GM19324 (cell line): ENCODE results near the gene HMMR.
"Not testable (repeated sequence)": the region's sequence is repeated elsewhere in the genome, so short reads cannot be mapped to it uniquely, and the experiment has no call there.

Experiments
- ATAC-seq: cut with Tn5 transposase; IDR thresholded peaks from one replicate; pipeline ENCODE4 v1.9.1; 2021; ENCODE audit warnings: mild to moderate bottlenecking, moderate library complexity; ENCODE audit not compliant: unreplicated experiment, low FRiP score

HMMR gene

DNA sequence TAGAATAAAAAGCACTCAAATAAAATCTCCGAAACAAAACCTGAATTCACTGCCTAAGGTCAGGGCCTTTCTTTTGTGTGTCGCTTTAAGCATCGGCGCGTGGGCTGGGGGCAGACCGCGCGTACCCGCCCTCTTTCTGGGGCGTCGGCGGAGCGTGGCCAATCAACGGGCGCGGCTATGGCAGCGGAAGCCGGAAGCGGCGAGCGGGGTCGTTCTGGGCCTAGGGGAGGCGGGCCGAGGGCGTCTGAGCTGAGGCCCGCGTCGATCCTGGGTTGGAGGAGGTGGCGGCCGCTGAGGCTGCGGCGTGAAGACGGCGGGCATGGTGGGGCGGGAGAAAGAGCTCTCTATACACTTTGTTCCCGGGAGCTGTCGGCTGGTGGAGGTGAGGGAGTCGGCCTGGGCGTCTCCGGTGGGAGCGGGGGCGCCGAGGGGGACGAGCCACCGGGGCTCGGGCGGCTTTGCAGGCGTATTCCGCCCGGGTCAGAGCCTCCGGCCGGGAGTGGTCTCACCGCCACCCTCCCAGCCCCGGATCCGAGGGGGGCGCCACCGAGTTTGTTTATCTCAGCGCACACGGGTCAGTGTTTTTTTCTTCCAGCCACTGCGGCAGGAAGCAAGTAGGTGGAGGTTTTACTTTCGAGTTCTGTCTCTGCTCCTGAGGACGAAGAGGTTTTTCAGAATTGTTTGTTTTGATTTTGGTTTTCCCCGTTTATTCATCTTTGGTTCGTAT, 45.1 kb downstream of the HMMR start, which contains the start of gene MAT2B:
Gene MAT2B, plus strand, starts transcription at position 252 of the 727 bp plus-strand sequence. Its CDS starts 68 bp downstream, at position 320.
- ATAC-seq, result peak; percentile 96

DNA sequence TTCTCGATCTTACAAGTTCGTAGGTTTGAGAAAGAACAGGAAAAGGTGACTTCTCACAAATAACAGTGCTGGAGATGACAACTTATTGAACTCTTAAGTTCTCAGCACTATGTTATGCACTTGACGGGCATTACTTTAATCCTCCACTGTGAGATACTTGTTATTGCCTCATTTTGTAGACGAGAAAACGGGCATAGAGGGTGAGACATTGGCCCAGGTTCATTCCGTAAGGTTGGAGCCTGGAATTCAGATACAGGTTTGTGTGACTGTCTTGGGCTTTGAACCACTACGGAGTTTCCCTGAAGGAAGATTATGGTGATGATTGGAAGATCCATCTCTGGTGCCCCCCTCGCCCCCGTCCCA, 45.6 kb downstream of the HMMR start:
- ATAC-seq, result peak; percentile 11

DNA sequence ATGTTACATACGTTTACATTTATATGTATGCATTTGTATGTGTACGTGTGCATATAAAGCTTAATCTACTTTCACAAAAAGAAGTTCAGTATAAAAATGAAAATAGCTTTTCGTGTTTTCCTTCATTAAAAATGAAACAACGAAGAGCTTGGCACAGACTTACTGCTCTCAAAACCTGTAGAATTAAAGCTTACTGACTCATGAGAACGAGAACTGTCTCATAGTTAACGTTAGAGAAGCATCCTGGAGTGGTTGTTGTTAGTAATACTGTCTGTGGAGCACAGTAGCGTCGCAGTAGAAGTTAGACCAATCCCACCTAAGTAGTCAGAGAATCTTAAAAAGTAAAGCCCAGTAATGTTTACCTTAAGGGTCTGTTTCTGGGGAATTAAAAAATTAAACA, 46.3 kb downstream of the HMMR start:
- no peak for ATAC-seq

DNA sequence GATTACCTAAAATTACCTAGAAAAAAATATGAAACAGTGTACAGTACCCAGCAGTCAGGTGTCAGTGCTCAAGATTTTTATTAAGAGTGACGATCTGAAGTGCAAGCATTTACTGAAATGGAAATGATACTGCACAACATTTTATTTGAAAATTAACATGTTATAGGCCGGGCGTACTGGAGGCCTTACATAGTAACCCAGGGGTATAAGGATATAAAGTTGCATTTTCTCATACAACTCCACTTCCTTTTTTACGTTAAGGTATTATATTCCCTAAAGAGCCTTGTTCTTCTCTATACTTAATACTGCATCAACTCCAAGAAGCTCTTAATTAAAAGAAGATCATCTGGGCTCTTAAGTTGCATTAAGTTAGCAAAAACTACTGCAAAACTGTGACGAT, 48.3 kb downstream of the HMMR start:
- ATAC-seq, result no peak

DNA sequence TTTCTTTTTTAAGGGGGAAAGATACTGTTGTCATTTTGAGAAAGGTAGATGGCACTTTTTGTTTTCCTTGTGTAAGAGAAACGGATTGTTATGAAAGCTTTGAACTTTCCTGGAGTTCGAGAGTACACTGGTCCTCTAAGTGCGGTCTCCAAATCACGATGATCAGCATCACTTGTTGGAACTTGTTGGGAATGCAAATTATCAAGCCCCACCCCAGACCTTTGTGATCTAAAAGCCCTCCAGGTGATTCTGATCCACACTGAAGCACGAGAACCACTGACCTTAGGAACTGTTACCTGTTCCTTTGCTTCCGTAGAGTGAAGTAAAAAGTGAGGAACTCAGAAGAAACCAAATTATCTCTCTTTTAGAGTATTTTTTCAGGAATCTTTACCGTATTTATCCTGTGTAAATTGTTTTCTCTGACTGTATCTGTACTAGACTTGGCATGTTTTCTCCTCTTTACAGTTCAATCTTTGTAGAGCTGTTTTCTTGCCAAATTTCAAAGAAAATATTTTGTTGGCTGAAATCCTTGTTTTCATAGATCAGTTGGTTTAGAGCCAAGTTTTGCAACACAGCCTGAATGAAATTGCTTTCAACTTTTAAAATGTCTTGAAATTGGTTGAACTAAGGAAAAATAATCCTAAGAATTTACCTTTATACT, 49.0 kb downstream of the HMMR start:
- no peak for ATAC-seq

DNA sequence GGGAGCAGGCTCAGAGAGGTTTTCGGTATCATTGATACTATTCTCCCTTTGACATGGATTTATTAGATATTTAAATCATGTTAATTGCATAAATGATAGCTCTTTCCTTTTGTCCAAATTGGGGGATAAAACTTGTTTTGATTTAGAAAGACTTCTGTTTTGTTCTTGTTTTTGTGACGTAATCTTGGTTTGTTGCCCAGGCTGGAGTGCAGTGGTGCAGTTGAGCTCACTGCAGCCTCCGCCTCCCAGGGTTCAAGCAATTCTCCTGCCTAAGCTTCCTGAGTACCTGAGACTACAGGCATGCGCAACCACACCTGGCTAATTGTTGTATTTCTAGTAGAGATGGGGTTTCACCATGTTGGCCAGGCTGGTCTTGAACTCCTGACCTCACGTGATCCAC, 52.1 kb downstream of the HMMR start:
- no peak for ATAC-seq

DNA sequence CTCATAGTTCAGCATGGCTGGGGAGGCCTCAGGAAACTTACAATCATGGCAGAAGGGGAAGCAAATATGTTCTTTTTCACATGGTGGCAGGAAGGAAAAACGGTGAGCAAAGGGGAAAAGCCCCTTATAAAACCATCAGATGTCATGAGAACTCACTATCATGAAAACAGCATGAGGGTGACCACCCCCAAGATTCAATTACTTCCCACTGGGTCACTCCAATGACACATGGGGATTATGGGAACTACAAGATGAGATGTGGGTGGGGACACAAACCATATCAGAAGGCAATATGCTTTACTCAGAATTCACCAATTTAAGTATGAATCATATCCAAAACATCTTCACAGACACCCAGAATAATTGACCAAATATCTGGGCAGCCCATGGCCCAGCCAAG, 64.7 kb downstream of the HMMR start:
- ATAC-seq, result no peak

DNA sequence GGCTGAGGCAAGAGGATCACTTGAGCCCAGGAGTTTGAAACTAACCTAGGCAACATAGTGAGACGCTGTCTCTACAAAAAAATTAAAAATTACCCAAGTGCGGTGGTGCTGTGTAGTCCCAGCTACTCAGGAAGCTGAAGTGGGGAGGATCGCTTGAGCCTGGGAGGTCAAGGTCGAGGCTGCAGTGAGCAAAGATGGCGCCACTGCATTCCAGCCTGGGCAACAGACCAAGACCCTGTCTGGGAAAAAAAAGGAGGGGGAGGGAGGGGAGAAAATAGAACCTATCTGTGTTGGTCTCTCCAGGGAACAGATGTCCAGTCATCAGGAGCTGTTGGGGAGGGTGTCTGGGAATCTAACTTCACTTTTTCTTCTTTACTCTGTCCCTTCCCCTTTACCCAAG, 69.3 kb downstream of the HMMR start:
- ATAC-seq, result no peak

DNA sequence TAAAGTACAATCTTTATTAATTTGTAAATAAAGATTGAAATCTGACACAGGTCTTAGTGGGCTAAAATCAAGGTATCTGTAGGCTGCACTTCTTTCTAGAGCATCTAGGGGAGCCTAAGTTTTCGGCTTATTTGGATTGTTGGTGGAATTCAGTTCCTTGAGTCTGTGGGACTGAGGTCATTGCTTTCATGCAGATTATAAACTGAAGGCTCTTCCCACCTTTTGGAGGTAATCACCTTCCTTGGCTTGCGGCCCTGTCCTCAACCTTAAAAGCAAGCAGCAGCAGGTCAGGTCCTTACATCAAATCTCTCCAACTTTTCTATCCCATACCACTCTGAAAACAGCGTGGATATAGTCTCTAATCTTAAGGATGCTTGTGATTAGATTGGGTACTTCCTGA, 70.8 kb downstream of the HMMR start:
- no peak for ATAC-seq

DNA sequence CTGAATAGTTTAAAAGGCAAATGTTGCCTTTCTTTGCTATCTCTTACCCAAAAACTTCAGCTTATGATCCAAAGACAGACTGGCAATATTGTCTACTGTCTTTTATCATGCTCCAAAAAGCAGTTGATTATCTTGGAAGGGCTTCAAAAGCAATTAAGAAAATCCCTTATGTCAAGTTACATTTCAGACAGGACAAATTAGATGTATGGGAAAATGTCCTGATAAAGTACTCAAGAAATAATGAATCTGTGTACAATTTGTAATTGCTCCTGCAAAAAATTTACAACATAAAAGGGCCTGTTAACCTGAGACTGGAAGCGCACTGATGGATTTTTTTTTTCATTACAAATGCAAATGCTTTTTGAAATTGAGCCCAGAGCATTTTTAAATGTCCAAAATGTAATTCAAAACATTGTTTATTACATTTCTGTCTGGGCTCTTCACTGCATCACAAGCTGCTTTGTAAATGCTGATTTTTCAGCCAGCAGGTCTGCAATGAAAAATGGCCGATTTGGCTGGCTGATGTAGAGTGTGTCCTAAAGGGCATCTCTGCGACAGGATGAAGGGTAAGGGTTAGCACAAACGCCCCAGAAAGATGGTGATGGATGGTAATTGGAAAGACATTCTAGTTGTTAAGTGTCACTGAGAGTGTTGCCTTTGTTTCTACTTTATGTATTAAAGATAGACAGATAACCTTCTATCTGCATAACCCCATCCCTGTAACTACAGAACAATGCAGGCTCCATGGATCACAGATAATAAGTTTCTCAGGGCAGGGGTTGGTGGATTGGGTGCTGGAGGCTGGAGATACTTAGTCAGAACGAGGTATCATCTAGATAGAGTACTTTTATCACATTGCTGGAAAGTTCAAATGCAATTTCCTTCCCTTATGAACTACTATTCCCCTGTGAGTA, 72.0 kb downstream of the HMMR start:
- no peak for ATAC-seq

DNA sequence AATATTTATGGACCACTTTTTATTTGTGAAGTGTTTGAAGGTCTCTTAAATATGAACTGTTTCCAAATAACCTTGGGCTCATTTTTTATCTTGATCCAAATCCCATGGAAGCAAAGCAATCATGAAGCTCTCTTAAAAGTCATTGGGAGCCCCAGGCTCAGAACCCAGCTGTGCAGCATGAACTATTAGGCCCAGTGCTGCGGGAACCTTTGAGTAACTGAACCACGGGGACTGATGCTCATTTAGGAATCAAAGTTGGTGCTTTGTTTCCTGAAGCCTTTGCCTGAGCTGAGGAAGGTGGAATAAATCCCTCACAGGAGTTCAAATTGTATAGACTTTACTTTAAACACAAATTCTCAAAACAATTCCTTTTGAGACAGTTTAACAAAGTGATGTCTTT, 72.8 kb downstream of the HMMR start:
- ATAC-seq, result no peak

DNA sequence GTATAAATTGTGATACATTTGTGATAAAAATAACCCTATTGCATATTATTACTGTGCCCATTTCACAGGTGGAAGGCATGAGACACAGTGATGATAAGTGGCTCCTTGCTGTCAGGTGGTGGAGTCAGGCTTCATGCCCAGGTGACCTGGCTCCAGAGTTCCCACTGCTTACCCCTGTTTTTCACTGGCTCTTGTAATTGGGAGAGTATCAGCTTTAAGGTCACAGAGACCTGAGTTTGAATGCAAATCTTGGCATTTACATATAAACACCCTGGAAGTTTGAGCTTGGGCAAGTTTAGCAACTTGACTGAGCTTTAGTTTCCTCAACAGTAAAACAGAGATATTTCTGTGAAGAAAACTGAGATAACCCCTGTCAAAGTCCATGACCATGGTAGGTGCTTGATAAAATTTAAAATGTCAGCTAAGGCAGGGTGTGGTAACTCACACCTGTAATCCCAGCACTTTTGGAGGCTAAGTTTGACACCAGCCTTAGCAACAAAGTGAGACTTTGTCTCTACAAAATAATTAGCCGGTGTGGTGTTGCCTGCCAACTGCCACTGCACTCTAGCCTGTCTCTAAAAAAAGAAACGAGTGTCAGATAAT, 74.2 kb downstream of the HMMR start:
- ATAC-seq, result no peak

DNA sequence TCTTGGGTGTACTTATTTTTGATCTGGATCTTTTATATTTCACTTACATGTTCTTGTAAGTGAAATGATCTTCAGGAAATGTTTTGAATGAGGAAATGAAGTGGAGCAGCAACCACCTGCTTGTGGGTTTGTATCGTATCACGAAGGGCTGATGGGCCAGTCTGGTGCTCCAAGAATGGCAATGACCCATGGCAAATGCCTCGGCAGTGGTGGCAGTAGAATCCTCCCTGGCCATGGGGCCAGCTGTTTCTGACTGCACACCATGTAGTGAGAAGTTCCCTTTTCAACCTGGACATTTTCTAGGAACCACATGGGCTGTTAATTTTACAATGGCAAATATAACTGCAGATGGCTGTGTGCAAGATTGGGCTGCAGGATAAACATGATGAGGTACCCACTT, 74.9 kb downstream of the HMMR start:
- ATAC-seq, result no peak

DNA sequence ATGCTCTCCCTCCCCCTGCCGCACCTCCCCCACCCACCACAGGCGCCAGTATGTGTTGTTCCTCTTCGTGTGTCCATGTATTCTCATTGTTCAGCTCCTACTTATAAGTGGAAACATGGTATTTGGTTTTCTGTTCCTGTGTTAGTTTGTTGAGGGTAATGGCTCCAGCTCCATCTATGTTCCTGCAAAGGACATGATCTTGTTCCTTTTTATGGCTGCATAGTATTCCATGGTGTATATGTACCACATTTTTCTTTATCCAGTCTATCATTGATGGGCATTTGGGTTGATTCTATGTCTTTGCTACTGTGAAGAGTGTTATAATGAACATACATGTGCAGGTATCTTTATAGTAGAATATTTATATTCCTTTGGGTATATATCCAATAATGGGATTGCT, 76.0 kb downstream of the HMMR start:
- ATAC-seq, result not testable (repeated sequence)

DNA sequence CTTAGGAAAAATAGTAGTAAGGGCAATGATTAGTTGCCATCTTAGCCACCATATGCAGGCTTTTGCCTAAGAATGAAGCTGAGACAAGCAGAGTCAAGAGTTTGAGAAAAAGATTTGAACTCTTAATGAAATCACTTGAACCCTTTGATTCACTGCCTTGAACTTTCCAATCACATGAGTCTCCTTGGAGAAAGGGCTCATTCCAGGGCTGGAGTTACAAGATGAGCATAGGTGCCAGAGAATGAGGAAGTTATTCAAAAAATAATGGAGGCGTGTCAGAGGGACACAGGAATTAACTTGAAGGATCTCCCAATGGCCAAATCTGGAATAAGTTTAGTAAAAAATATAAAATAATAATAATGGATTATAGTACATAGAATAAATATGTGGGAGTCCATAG, 80.3 kb downstream of the HMMR start:
- ATAC-seq, result no peak
